Measurements from ENCODE around the gene PWWP2B. TPM values are rescaled to one million over a fixed set of nuclear protein-coding genes. Genes with fewer than 3 reads are reported as not detected.

The PWWP2B gene
- total RNA-seq, 4 donors from 2014 or later = 14.5 to 35.4 (median 27.3) TPM

GRCh38 chr10:132425757-132426155 is 28.8 kb downstream of the PWWP2B start:
- no peak for DNase-seq
- intact Hi-C loops (cut with DNase I) = no loop called here
- Histone ChIP-seq H3K4me1 (peaks cover 25 to 32% of the 10 kb centered on the region in 2 donors), H3K36me3 (no peaks in the 10 kb centered on the region), H3K9me3 (no peaks in the 10 kb centered on the region), H3K27ac (no peak overlapping the region), H3K27me3 (no peaks in the 10 kb centered on the region), H3K4me3 (replicated peaks in 1 of 3) (no peak overlapping the region)
- WGBS, 2 donors = 97 to 99% methylated on average over 8 to 9 of the region's 9 CpGs
- no peak for TF ChIP-seq CTCF (IDR thresholded peaks at IDR 0.05)
- no peak for TF ChIP-seq POLR2A (IDR thresholded peaks at IDR 0.05)

- Histone ChIP-seq H3K4me1 (peaks cover 10 to 18% of the 10 kb centered on the region in 2 donors), H3K27me3 (no peaks in the 10 kb centered on the region), H3K4me3 (replicated peaks in 1 of 3) (no peak overlapping the region), H3K9me3 (no peaks in the 10 kb centered on the region), H3K36me3 (no peaks in the 10 kb centered on the region), H3K27ac (no peak overlapping the region)
- no peak for DNase-seq
- WGBS, 2 donors = 86 to 93% methylated on average over 10 of the region's 10 CpGs
- intact Hi-C loops (cut with DNase I) = no loop called here
- TF ChIP-seq CTCF (IDR thresholded peaks at IDR 0.05) = no peak
- TF ChIP-seq POLR2A (IDR thresholded peaks at IDR 0.05) = no peak
Observed at GRCh38 chr10:132427006-132427771, 30.2 kb downstream of the PWWP2B start.

GRCh38 chr10:132427939-132428367 is 31.0 kb downstream of the PWWP2B start:
- Histone ChIP-seq H3K36me3 (no peaks in the 10 kb centered on the region), H3K4me3 (replicated peaks in 1 of 3) (no peak overlapping the region), H3K9me3 (no peaks in the 10 kb centered on the region), H3K4me1 (peaks cover 10 to 14% of the 10 kb centered on the region in 2 donors), H3K27ac (no peak overlapping the region), H3K27me3 (no peaks in the 10 kb centered on the region)
- 92 to 98% methylated on average over 2 of the region's 2 CpGs for WGBS, 2 donors
- no peak for DNase-seq
- intact Hi-C loops (cut with DNase I) = no loop called here
- TF ChIP-seq POLR2A (IDR thresholded peaks at IDR 0.05) (no peak), CTCF (IDR thresholded peaks at IDR 0.05) (no peak)

- DNase-seq = no peak
- Histone ChIP-seq H3K27ac (no peak overlapping the region), H3K27me3 (no peaks in the 10 kb centered on the region), H3K9me3 (no peaks in the 10 kb centered on the region), H3K36me3 (no peaks in the 10 kb centered on the region), H3K4me1 (peaks cover 10 to 14% of the 10 kb centered on the region in 2 donors), H3K4me3 (replicated peaks in 1 of 3) (no peak overlapping the region)
- TF ChIP-seq CTCF (IDR thresholded peaks at IDR 0.05) (no peak), POLR2A (IDR thresholded peaks at IDR 0.05) (no peak)
- WGBS, 2 donors = 96 to 98% methylated on average over 11 of the region's 11 CpGs
- intact Hi-C loops (cut with DNase I) = no loop called here
Observed at GRCh38 chr10:132428486-132428995, 31.5 kb downstream of the PWWP2B start.
